ENCODE data around the gene SLC34A1.

The SLC34A1 gene

DNA sequence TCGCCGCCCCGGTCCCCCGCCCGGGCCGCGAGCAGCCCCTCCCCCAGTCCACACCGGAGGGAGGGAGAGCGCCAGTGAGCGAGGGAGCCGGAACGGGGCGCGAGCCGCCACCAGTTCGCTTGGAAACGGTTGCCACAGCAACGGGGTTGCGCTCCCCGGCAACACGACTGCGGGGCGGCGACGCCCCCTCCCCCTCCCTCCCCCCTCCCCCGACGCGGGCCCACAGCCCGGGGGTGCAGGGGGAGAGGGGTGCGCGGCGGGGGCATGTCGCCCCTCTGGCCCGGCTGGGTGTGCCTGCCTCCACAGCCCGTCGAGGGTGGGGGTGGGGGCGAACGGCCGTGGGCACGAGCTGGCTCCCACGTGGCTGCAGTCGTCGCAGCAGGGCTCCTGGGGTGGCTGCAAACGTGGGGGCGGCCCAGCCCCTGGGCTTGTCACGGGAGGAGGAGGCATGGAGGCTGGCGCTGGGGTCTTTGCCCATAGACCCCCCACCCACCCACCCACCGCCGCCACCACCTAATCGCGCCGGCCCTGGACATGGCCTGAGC lies 62.9 kb downstream of the SLC34A1 start:
- Histone ChIP-seq H3K27me3 (no peaks in the 10 kb centered on the region), H3K4me3 (ENCODE audit: low read depth, low read length) (peak overlapping the region; percentile 66), H3K4me1 (peaks cover 19% of the 10 kb centered on the region), H3K36me3 (peaks cover 11% of the 10 kb centered on the region; the same call in 1 of the 2 replicates), H3K9me3 (no peaks in the 10 kb centered on the region)
- TF ChIP-seq, protein P1, sequence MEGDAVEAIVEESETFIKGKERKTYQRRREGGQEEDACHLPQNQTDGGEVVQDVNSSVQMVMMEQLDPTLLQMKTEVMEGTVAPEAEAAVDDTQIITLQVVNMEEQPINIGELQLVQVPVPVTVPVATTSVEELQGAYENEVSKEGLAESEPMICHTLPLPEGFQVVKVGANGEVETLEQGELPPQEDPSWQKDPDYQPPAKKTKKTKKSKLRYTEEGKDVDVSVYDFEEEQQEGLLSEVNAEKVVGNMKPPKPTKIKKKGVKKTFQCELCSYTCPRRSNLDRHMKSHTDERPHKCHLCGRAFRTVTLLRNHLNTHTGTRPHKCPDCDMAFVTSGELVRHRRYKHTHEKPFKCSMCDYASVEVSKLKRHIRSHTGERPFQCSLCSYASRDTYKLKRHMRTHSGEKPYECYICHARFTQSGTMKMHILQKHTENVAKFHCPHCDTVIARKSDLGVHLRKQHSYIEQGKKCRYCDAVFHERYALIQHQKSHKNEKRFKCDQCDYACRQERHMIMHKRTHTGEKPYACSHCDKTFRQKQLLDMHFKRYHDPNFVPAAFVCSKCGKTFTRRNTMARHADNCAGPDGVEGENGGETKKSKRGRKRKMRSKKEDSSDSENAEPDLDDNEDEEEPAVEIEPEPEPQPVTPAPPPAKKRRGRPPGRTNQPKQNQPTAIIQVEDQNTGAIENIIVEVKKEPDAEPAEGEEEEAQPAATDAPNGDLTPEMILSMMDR (IDR thresholded peaks at IDR 0.05; ENCODE audit: low read depth, low read length) = no peak
- DNase-seq = peak; percentile 87

DNA sequence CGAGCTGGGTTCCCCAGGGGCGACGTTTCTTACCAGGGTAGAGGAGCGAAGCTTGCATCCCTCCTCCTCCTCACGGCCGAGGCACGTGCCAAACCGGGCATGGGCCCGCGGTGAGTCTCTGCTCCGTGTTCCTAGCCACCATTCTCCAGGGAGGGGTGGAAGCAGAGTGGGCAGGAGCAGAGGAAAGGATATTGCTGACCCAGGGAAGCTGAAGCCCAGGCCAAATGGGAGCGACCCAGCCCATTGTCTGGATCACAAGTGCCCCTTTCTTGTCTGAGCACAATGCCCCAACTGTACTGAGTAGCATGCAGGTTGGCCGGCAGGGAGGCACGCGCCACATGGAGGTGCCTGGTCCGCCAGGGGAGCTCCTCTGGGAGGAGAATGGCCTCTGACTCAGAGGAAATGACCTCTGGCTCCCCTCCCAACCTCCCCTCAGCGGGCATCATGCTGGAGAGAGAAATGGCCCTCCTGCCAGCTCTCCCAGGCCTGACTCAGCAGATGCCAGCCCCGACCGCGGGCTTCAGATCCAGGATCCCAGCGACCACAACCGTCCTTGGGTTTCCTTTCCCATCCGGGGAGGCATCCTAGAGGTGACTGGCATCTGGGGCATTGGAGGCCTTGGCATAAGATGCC lies 63.5 kb downstream of the SLC34A1 start:
- no peaks in the 10 kb centered on the region for H3K27me3 ChIP-seq
- H3K4me1 ChIP-seq = peaks cover 19% of the 10 kb centered on the region
- H3K9me3 ChIP-seq = no peaks in the 10 kb centered on the region
- DNase-seq = peak; percentile 71
- TF ChIP-seq, protein P1 (IDR thresholded peaks at IDR 0.05; ENCODE audit: low read depth, low read length) = no peak
- peak overlapping the region; percentile 66 for H3K4me3 ChIP-seq (ENCODE audit: low read depth, low read length)
- peaks cover 8% of the 10 kb centered on the region; the same call in 1 of the 2 replicates for H3K36me3 ChIP-seq
